Activated T-cell treated with anti-CD3 and anti-CD28 coated beads, Interleukin-2, amount 50 U/mL, for 4 hours (primary cell): ENCODE results near the gene TNFAIP8L3. TPM values are rescaled to one million over a fixed set of nuclear protein-coding genes. Genes with fewer than 3 reads are reported as not detected.
"Not testable (repeated sequence)": the region's sequence is repeated elsewhere in the genome, so short reads cannot be mapped to it uniquely, and the experiment has no call there.

Experiments used
- ATAC-seq, 2 donors: fragments of 200-7000 bp; cut with Tn5 transposase; one replicate each; pipeline ENCODE4 v1.10.0; 2021
- DNase-seq: peaks from one replicate; pipeline ENCODE4 v3.0.0-alpha.2; 2020
- H3K27me3 Mint-ChIP-seq: one replicate; pipeline ENCODE4 v1.8.0; 2021; ENCODE audit warnings: low read depth, mixed read lengths
- H3K36me3 Mint-ChIP-seq: one replicate; pipeline ENCODE4 v1.8.0; 2022; ENCODE audit warnings: mixed read lengths; ENCODE audit not compliant: insufficient read depth
- H3K4me1 Mint-ChIP-seq: one replicate; pipeline ENCODE4 v1.8.0; 2021; ENCODE audit warnings: low read depth, mixed read lengths
- H3K4me3 Mint-ChIP-seq: one replicate; pipeline ENCODE4 v1.8.0; 2021; ENCODE audit warnings: mild to moderate bottlenecking, moderate library complexity, mixed read lengths
- H3K9me3 Mint-ChIP-seq: one replicate; pipeline ENCODE4 v1.8.0; 2021; ENCODE audit warnings: mixed read lengths
- total RNA-seq, 3 donors: library from RNA; stranded (reverse); gene quantifications; one replicate each; pipeline ENCODE4 v1.2.1, GENCODE V29; 2021

The TNFAIP8L3 gene
- total RNA-seq, 3 donors from 2014 or later: 0.15 to 0.22 TPM; not detected in 1

DNA sequence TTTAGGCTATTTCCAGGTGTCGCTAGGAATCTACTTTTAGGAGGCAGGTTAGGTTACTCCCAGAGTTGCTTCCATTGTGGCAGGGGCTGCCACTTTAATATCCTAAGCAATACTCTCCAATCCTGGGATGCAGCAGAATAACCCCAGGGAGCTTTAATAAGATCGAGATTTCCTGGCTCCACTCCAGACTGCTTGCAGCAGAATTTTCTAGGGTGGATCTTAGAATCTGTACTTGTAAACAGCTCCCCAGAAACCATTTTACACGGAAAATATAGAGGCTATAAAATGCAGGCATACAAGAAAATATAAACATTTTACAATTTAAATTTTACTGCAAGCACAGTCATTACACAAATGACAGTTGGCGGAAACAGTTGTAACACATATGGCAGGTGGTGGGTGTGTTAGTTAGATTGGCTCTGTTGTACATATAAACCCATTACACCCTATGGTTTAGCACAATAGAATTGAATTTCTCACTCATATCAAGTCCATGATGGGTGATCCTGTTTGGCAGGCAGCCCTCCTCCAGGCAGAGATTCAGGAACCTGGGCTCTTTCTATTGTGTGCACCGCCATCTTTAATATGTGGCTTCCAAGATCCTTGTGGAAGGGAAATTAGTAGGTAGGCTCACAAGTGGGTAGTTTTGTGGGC lies 35.0 kb upstream of the TNFAIP8L3 start:
- DNase-seq (no peak), ATAC-seq (no peak)
- Mint-ChIP-seq H3K36me3 (no peaks in the 10 kb centered on the region), H3K27me3 (peaks cover 20% of the 10 kb centered on the region), H3K9me3 (no peaks in the 10 kb centered on the region), H3K4me3 (no peak overlapping the region), H3K4me1 (no peaks in the 10 kb centered on the region)

DNA sequence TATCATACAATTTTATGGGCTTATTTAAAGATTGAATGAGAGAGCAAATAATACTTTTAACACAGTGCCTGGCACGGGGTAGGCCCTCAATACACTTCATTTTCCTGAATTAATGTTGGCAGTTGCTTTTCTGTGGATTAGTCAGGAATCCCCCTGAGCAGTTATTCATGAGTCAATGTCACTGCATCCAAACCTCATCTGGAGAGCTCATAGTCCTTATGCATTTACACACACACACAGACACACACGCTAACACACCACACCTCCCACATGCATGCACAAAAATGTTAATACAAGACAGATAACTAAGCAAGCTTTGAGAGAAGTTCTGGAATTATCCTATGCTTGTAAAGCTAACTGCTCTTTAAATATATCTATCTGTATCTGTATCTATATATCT lies 34.0 kb upstream of the TNFAIP8L3 start:
- Mint-ChIP-seq H3K9me3 (no peaks in the 10 kb centered on the region), H3K27me3 (peaks cover 21% of the 10 kb centered on the region), H3K4me1 (no peaks in the 10 kb centered on the region)

GRCh38 chr15:51126842-51127241 lies 32.1 kb upstream of the TNFAIP8L3 start:
- ATAC-seq: no peak
- DNase-seq: no peak
- Mint-ChIP-seq H3K4me1 (no peaks in the 10 kb centered on the region), H3K36me3 (no peaks in the 10 kb centered on the region), H3K9me3 (peaks cover 4% of the 10 kb centered on the region), H3K27me3 (peaks cover 18% of the 10 kb centered on the region), H3K4me3 (no peak overlapping the region)

More for the DNA sequence above, 34.0 kb upstream of the TNFAIP8L3 start:
- ATAC-seq (no peak), DNase-seq (no peak)
- Mint-ChIP-seq H3K4me3 (no peak overlapping the region), H3K36me3 (no peaks in the 10 kb centered on the region)

- not testable (repeated sequence) for ATAC-seq, H3K4me1 Mint-ChIP-seq, H3K36me3 Mint-ChIP-seq, DNase-seq, H3K4me3 Mint-ChIP-seq, H3K9me3 Mint-ChIP-seq
- H3K27me3 Mint-ChIP-seq: peaks cover 24% of the 10 kb centered on the region
Measured at GRCh38 chr15:51123002-51123401, 28.3 kb upstream of the TNFAIP8L3 start.

GRCh38 chr15:51121631-51122225 lies 27.0 kb upstream of the TNFAIP8L3 start:
- Mint-ChIP-seq H3K36me3 (no peaks in the 10 kb centered on the region), H3K27me3 (peaks cover 21% of the 10 kb centered on the region), H3K4me1 (no peaks in the 10 kb centered on the region), H3K4me3 (no peak overlapping the region), H3K9me3 (peaks cover 7% of the 10 kb centered on the region)
- no peak for ATAC-seq
- DNase-seq: no peak

- Mint-ChIP-seq H3K36me3 (no peaks in the 10 kb centered on the region), H3K4me3 (no peak overlapping the region), H3K27me3 (peaks cover 16% of the 10 kb centered on the region), H3K9me3 (peaks cover 7% of the 10 kb centered on the region), H3K4me1 (no peaks in the 10 kb centered on the region)
- DNase-seq (no peak), ATAC-seq (peak in 1 of 2 donors; percentile 55)
Measured at GRCh38 chr15:51121118-51121517, 26.4 kb upstream of the TNFAIP8L3 start.

- peaks cover 7% of the 10 kb centered on the region for H3K9me3 Mint-ChIP-seq
- no peaks in the 10 kb centered on the region for H3K4me1 Mint-ChIP-seq
- no peaks in the 10 kb centered on the region for H3K36me3 Mint-ChIP-seq
- peaks cover 13% of the 10 kb centered on the region for H3K27me3 Mint-ChIP-seq
- no peak for ATAC-seq
- H3K4me3 Mint-ChIP-seq: no peak overlapping the region
- DNase-seq: no peak
Measured at GRCh38 chr15:51119120-51119519, 24.4 kb upstream of the TNFAIP8L3 start.

GRCh38 chr15:51117270-51117669 lies 22.6 kb upstream of the TNFAIP8L3 start:
- Mint-ChIP-seq H3K36me3 (no peaks in the 10 kb centered on the region), H3K9me3 (peaks cover 3% of the 10 kb centered on the region)
- no peak for DNase-seq

DNA sequence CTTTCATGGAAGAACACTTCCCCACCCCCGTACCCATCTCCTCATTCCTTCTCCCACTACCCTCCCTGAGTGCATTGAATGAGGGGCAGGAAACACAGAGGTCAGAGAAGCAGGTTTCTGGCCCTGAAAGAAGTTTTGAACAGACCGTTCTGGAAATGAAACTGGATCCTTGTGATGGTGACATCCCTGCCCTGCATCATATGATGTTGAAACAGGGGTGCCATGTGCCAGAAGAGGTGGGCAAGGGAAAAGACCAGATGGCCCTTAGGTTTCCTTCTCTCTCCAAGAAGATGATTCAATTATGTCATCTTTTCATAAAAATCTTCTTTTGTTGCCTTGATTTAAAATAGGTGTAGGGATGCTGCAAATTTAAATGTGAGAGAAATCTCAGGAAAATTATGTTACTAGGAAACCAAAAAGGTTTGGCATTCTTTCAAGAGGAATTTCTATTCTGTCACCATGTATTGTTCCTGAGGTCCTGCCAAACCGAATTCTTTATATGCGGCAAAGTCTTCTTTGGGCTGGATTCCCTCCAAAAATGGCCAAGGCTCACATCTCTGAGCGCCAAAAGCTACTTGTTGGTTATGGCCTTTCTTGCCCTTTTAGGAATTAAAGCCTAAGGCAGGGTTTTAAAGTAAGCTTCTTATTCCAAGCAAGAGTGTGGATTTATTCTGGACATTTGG lies 19.9 kb upstream of the TNFAIP8L3 start:
- no peaks in the 10 kb centered on the region for H3K4me1 Mint-ChIP-seq
- H3K9me3 Mint-ChIP-seq: peaks cover 3% of the 10 kb centered on the region
- DNase-seq (no peak), ATAC-seq (no peak)
- peaks cover 19% of the 10 kb centered on the region for H3K27me3 Mint-ChIP-seq
- no peaks in the 10 kb centered on the region for H3K36me3 Mint-ChIP-seq
- no peak overlapping the region for H3K4me3 Mint-ChIP-seq

More at GRCh38 chr15:51117270-51117669, 22.6 kb upstream of the TNFAIP8L3 start:
- no peaks in the 10 kb centered on the region for H3K4me1 Mint-ChIP-seq
- no peak for ATAC-seq
- no peak overlapping the region for H3K4me3 Mint-ChIP-seq
- H3K27me3 Mint-ChIP-seq: peaks cover 13% of the 10 kb centered on the region

GRCh38 chr15:51112078-51112477 lies 17.4 kb upstream of the TNFAIP8L3 start:
- no peaks in the 10 kb centered on the region for H3K4me1 Mint-ChIP-seq
- no peak overlapping the region for H3K4me3 Mint-ChIP-seq
- ATAC-seq (no peak), DNase-seq (no peak)
- no peaks in the 10 kb centered on the region for H3K36me3 Mint-ChIP-seq
- no peaks in the 10 kb centered on the region for H3K9me3 Mint-ChIP-seq
- H3K27me3 Mint-ChIP-seq: peaks cover 13% of the 10 kb centered on the region

GRCh38 chr15:51111061-51111460 lies 16.4 kb upstream of the TNFAIP8L3 start:
- H3K4me1 Mint-ChIP-seq: no peaks in the 10 kb centered on the region
- no peaks in the 10 kb centered on the region for H3K9me3 Mint-ChIP-seq
- H3K4me3 Mint-ChIP-seq: no peak overlapping the region
- no peak for DNase-seq
- H3K27me3 Mint-ChIP-seq: peaks cover 13% of the 10 kb centered on the region
- H3K36me3 Mint-ChIP-seq: no peaks in the 10 kb centered on the region
- ATAC-seq: no peak

- H3K4me3 Mint-ChIP-seq: no peak overlapping the region
- H3K9me3 Mint-ChIP-seq: no peaks in the 10 kb centered on the region
- DNase-seq: no peak
- peaks cover 17% of the 10 kb centered on the region for H3K27me3 Mint-ChIP-seq
- no peaks in the 10 kb centered on the region for H3K4me1 Mint-ChIP-seq
- H3K36me3 Mint-ChIP-seq: no peaks in the 10 kb centered on the region
- ATAC-seq: no peak
Measured at GRCh38 chr15:51110171-51110570, 15.5 kb upstream of the TNFAIP8L3 start.

- Mint-ChIP-seq H3K4me3 (no peak overlapping the region), H3K9me3 (no peaks in the 10 kb centered on the region), H3K36me3 (no peaks in the 10 kb centered on the region), H3K4me1 (no peaks in the 10 kb centered on the region), H3K27me3 (peaks cover 18% of the 10 kb centered on the region)
- no peak for ATAC-seq
- DNase-seq: no peak
Measured at GRCh38 chr15:51108933-51109550, 14.3 kb upstream of the TNFAIP8L3 start.

GRCh38 chr15:51107612-51108011 lies 12.9 kb upstream of the TNFAIP8L3 start:
- DNase-seq (no peak), ATAC-seq (no peak)
- Mint-ChIP-seq H3K27me3 (peaks cover 20% of the 10 kb centered on the region), H3K4me3 (no peak overlapping the region), H3K9me3 (no peaks in the 10 kb centered on the region), H3K36me3 (no peaks in the 10 kb centered on the region), H3K4me1 (no peaks in the 10 kb centered on the region)
